ENCODE data around the gene CACNA1D.
A peak's percentile ranks its signal among the peaks of the same experiment; 100 is the strongest.

Gene CACNA1D

GRCh38 chr3:53750253-53751210, 256.1 kb downstream of the CACNA1D start:
- DNase-seq (ENCODE audit: low spot score): no peak

- peak; percentile 39 for DNase-seq (ENCODE audit: low spot score)
Measured at GRCh38 chr3:53753518-53754183, 259.2 kb downstream of the CACNA1D start.

GRCh38 chr3:53754325-53754724, 259.9 kb downstream of the CACNA1D start:
- DNase-seq (ENCODE audit: low spot score): no peak

GRCh38 chr3:53758846-53759245, 264.4 kb downstream of the CACNA1D start:
- no peak for DNase-seq (ENCODE audit: low spot score)

- DNase-seq (ENCODE audit: low spot score): no peak
Measured at GRCh38 chr3:53763353-53763752, 268.9 kb downstream of the CACNA1D start.

- no peak for DNase-seq (ENCODE audit: low spot score)
Measured at GRCh38 chr3:53764026-53764775, 269.8 kb downstream of the CACNA1D start.

GRCh38 chr3:53765753-53766152, 271.3 kb downstream of the CACNA1D start:
- no peak for DNase-seq (ENCODE audit: low spot score)

- DNase-seq (ENCODE audit: low spot score): no peak
Measured at GRCh38 chr3:53766706-53767105, 272.3 kb downstream of the CACNA1D start.

GRCh38 chr3:53768478-53769459, 274.4 kb downstream of the CACNA1D start:
- DNase-seq (ENCODE audit: low spot score): no peak

GRCh38 chr3:53772562-53772961, 278.2 kb downstream of the CACNA1D start:
- DNase-seq (ENCODE audit: low spot score): no peak

GRCh38 chr3:53773021-53773436, 278.6 kb downstream of the CACNA1D start:
- DNase-seq (ENCODE audit: low spot score): no peak

- DNase-seq (ENCODE audit: low spot score): no peak
Measured at GRCh38 chr3:53773611-53774368, 279.4 kb downstream of the CACNA1D start.

GRCh38 chr3:53774414-53774813, 280.0 kb downstream of the CACNA1D start:
- DNase-seq (ENCODE audit: low spot score): no peak

GRCh38 chr3:53775018-53775417, 280.6 kb downstream of the CACNA1D start:
- DNase-seq (ENCODE audit: low spot score): no peak

GRCh38 chr3:53775834-53776251, 281.4 kb downstream of the CACNA1D start:
- no peak for DNase-seq (ENCODE audit: low spot score)

GRCh38 chr3:53776494-53777101, 282.2 kb downstream of the CACNA1D start:
- DNase-seq (ENCODE audit: low spot score): no peak

GRCh38 chr3:53777468-53777867, 283.1 kb downstream of the CACNA1D start:
- DNase-seq (ENCODE audit: low spot score): no peak

GRCh38 chr3:53778153-53778552, 283.7 kb downstream of the CACNA1D start:
- DNase-seq (ENCODE audit: low spot score): no peak

GRCh38 chr3:53780171-53780570, 285.8 kb downstream of the CACNA1D start:
- no peak for DNase-seq (ENCODE audit: low spot score)

- DNase-seq (ENCODE audit: low spot score): no peak
Measured at GRCh38 chr3:53780806-53781205, 286.4 kb downstream of the CACNA1D start.
